Neural progenitor cell (in vitro differentiated cells): Measurements from ENCODE around the gene KRTAP12-1.

Source experiments
- CTCF ChIP-seq: fragments of 200-600 bp; sonication (generic); IDR thresholded peaks from 2 replicates; pipeline ENCODE4 v1.5.1; 2017; ENCODE audit warnings: antibody characterized with exemption, mild to moderate bottlenecking
- EZH2 ChIP-seq: fragments of 200-600 bp; sonication (generic); IDR thresholded peaks from 2 replicates; pipeline ENCODE4 v1.6.1; 2017; ENCODE audit warnings: antibody characterized with exemption, mild to moderate bottlenecking, moderate library complexity

- no peak for TF ChIP-seq CTCF
- TF ChIP-seq EZH2: no peak
Observed at GRCh38 chr21:44687671-44688070, 5.7 kb upstream of the KRTAP12-1 start.
